Caco-2 (cell line): ENCODE data around the gene GDA. TPM values are rescaled to one million over a fixed set of nuclear protein-coding genes. Genes with fewer than 3 reads are reported as not detected.

ENCODE experiments used
- BruUV-seq: library from RNA; stranded (reverse); fragments of 400-500 nt; replicated peaks from 2 replicates; lab custom pipeline; 2021; lab: Mats Ljungman, UMichigan
- CTCF ChIA-PET: fragments of 300-600 bp; sonication (Branson Sonifier 250); formaldehyde crosslinking; loops from one replicate; lab custom pipeline; 2022; ENCODE audit warnings: antibody characterized with exemption; lab: Charles Lee
- POLR2A ChIA-PET: fragments of 300-600 bp; sonication (Branson Sonifier 250); formaldehyde crosslinking; loops from one replicate; lab custom pipeline; 2022; ENCODE audit warnings: antibody characterized with exemption; lab: Charles Lee
- DNase-seq, 2 experiments: peaks; one replicate each; pipeline versions ENCODE4 v3.0.0 to v3.0.0-alpha.2; 2020 to 2022
- H3K27me3 ChIP-seq: replicated peaks from 2 replicates; pipeline ENCODE4 v1.6.0; 2011; ENCODE audit warnings: low read length; ENCODE audit not compliant: control insufficient read depth, insufficient read depth
- H3K36me3 ChIP-seq: 2 replicates; pipeline ENCODE4 v1.5.1; 2011; ENCODE audit warnings: low read length; ENCODE audit not compliant: control insufficient read depth, insufficient read depth
- H3K4me1 ChIP-seq: fragments of 250-450 bp; sonication (Bioruptor Pico); 2 replicates; pipeline ENCODE4 v1.5.1; 2020; ENCODE audit warnings: mild to moderate bottlenecking
- H3K4me3 ChIP-seq: 2 replicates; pipeline ENCODE4 v1.5.1; 2011; ENCODE audit warnings: low read depth, mild to moderate bottlenecking, control low read depth, low read length
- H3K9me3 ChIP-seq: fragments of 250-450 bp; sonication (Bioruptor Pico); 2 replicates; pipeline ENCODE4 v1.5.1; 2020; ENCODE audit warnings: mild to moderate bottlenecking, moderate library complexity
- H3K27ac Mint-ChIP-seq: one replicate; pipeline ENCODE4 v1.8.0; 2022; ENCODE audit warnings: mixed read lengths; ENCODE audit not compliant: unreplicated experiment
- H3K27me3 Mint-ChIP-seq: one replicate; pipeline ENCODE4 v1.8.0; 2022; ENCODE audit warnings: mixed read lengths; ENCODE audit not compliant: insufficient read depth, unreplicated experiment
- H3K36me3 Mint-ChIP-seq: one replicate; pipeline ENCODE4 v1.8.0; 2022; ENCODE audit warnings: mild to moderate bottlenecking, mixed read lengths; ENCODE audit not compliant: insufficient read depth, unreplicated experiment
- H3K4me1 Mint-ChIP-seq: one replicate; pipeline ENCODE4 v1.8.0; 2022; ENCODE audit warnings: low read depth, mixed read lengths; ENCODE audit not compliant: unreplicated experiment
- H3K4me3 Mint-ChIP-seq: one replicate; pipeline ENCODE4 v1.8.0; 2022; ENCODE audit warnings: mild to moderate bottlenecking, moderate library complexity, mixed read lengths; ENCODE audit not compliant: unreplicated experiment
- H3K9me3 Mint-ChIP-seq: one replicate; pipeline ENCODE4 v1.8.0; 2022; ENCODE audit warnings: mixed read lengths; ENCODE audit not compliant: unreplicated experiment
- intact Hi-C: fragments of 100-400 bp; cut with micrococcal nuclease; formaldehyde crosslinking; loops from one replicate; pipeline ENCODE4 v1.10.0; 2022; ENCODE audit not compliant: unreplicated experiment
- total RNA-seq: library from RNA; stranded (reverse); gene quantifications from 2 replicates; pipeline ENCODE4 v1.2.3, GENCODE V29; 2022
- TF ChIP-seq, protein P1 (sequence below), 2 experiments: fragments of 200-600 bp in 1 of 2; IDR thresholded peaks; 1 replicate in 1 of 2; 2 replicates in 1 of 2; pipeline versions ENCODE4 v1.5.1 to v1.8.0; 2011 to 2022; ENCODE audit warnings: antibody characterized with exemption in 1 of 2, control low read depth in 1 of 2, inconsistent platforms in 1 of 2, low read depth in 1 of 2, low read length in 1 of 2, mild to moderate bottlenecking in 1 of 2, moderate library complexity in 1 of 2; ENCODE audit not compliant: insufficient read depth in 1 of 2, severe bottlenecking in 1 of 2, unreplicated experiment in 1 of 2

GDA gene
- total RNA-seq, 1 experiment from 2014 or later: 3.1 TPM

DNA sequence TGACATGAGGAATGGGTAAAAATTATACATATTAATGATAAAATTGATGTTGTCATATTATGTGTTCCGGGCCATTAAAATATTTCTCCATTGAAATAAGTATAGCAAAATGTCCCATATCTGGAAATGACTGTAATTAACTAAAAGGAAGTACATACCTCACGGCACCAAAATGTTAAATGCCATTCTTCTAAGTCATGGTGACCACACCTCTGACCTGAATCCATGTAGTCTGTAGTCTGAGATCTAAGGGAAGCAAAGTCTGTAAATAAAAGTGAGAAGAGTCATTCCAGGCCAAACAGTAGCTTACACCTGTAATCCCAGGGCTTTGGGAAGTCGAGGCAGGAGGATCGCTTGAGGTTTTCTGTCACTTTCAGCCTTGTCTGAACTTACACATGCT lies 8.7 kb upstream of the GDA start:
- peaks cover 6% of the 10 kb centered on the region for H3K36me3 Mint-ChIP-seq
- no peaks in the 10 kb centered on the region for H3K27me3 Mint-ChIP-seq
- DNase-seq: no peak
- Histone ChIP-seq H3K4me1 (no peaks in the 10 kb centered on the region), H3K4me3 (no peak overlapping the region), H3K9me3 (no peaks in the 10 kb centered on the region), H3K27me3 (no peaks in the 10 kb centered on the region), H3K36me3 (no peaks in the 10 kb centered on the region)
- no TSS peak for BruUV-seq
- peaks cover 6% of the 10 kb centered on the region for H3K4me1 Mint-ChIP-seq
- ChIA-PET POLR2A (interaction anchor here (0.8 kb wide), 1 partner anchor 11 kb away, joined by 3 read pairs; no protein-coding TSS in a partner anchor), CTCF (no interaction called here)
- no peak overlapping the region for H3K27ac Mint-ChIP-seq
- TF ChIP-seq, protein P1, sequence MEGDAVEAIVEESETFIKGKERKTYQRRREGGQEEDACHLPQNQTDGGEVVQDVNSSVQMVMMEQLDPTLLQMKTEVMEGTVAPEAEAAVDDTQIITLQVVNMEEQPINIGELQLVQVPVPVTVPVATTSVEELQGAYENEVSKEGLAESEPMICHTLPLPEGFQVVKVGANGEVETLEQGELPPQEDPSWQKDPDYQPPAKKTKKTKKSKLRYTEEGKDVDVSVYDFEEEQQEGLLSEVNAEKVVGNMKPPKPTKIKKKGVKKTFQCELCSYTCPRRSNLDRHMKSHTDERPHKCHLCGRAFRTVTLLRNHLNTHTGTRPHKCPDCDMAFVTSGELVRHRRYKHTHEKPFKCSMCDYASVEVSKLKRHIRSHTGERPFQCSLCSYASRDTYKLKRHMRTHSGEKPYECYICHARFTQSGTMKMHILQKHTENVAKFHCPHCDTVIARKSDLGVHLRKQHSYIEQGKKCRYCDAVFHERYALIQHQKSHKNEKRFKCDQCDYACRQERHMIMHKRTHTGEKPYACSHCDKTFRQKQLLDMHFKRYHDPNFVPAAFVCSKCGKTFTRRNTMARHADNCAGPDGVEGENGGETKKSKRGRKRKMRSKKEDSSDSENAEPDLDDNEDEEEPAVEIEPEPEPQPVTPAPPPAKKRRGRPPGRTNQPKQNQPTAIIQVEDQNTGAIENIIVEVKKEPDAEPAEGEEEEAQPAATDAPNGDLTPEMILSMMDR (IDR thresholded peaks at IDR 0.05; ENCODE audit: insufficient read depth in 1 of 2, low read depth in 1 of 2, low read length in 1 of 2, severe bottlenecking in 1 of 2, unreplicated experiment in 1 of 2): no peak
- no peaks in the 10 kb centered on the region for H3K9me3 Mint-ChIP-seq
- H3K4me3 Mint-ChIP-seq: no peak overlapping the region
- intact Hi-C loops: no loop called here

DNA sequence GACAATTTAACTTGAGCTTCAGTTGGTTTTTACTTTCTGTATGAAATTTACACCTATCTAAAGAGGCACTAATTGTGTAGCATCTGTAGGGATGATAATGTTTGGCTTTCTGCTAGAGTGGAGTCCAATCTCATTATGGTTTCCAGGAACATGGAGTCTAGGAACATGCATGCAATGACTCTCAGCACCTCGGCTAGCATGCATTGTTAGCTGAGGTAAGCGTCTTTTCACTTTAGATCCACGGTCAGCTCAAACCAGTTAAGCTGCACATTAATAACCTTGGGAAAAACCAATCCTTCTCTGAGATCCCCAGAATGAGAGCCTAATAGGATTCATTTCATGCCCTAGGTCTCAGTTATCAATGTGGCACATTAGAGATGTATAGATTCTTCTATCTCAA lies 7.8 kb upstream of the GDA start:
- no peak for DNase-seq
- H3K27me3 Mint-ChIP-seq: no peaks in the 10 kb centered on the region
- H3K4me1 Mint-ChIP-seq: peaks cover 6% of the 10 kb centered on the region
- ChIA-PET CTCF (no interaction called here), POLR2A (no interaction called here)
- Histone ChIP-seq H3K36me3 (no peaks in the 10 kb centered on the region), H3K4me1 (no peaks in the 10 kb centered on the region), H3K27me3 (no peaks in the 10 kb centered on the region), H3K9me3 (no peaks in the 10 kb centered on the region), H3K4me3 (no peak overlapping the region)
- H3K27ac Mint-ChIP-seq: no peak overlapping the region
- H3K4me3 Mint-ChIP-seq: no peak overlapping the region
- H3K36me3 Mint-ChIP-seq: peaks cover 6% of the 10 kb centered on the region
- TF ChIP-seq, protein P1 (IDR thresholded peaks at IDR 0.05; ENCODE audit: insufficient read depth in 1 of 2, low read depth in 1 of 2, low read length in 1 of 2, severe bottlenecking in 1 of 2, unreplicated experiment in 1 of 2): no peak
- no TSS peak for BruUV-seq
- intact Hi-C loops: no loop called here
- H3K9me3 Mint-ChIP-seq: no peaks in the 10 kb centered on the region

DNA sequence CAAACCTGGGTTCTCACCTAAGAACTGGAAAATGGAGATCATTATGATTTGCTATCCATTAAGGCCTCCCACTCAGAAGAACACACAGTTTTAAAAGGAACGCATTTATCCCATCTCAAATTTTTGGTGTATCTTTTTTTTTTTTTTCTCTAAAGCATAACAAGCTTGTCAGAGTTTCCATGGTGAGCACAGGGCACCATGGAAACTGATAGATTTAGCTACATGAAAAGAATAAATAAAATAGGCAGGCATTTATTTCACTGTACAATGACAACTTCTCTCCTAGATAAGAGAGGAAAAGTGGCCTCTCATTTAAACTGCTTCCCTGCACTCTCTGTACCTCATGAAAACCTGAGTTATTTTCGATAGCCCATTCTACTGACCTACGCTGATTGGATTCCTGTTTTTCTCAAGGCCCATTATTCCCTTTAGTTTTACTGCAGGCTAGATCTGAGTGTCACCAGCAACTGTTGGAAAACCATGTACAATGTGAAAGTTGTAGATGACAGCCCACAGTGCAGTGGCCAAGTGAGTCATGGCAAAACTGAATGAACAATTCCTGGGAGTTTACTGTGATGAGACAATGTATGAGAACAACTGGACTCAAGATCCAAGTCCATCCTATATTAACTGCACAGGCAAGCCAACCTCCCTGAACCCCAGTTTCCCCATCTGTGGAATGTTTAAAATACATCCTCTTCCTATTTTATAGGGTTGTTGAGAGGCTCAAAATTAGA lies 4.3 kb upstream of the GDA start:
- DNase-seq: no peak
- Mint-ChIP-seq H3K4me1 (peaks cover 6% of the 10 kb centered on the region), H3K36me3 (peaks cover 4% of the 10 kb centered on the region), H3K27ac (no peak overlapping the region), H3K4me3 (no peak overlapping the region), H3K27me3 (no peaks in the 10 kb centered on the region), H3K9me3 (no peaks in the 10 kb centered on the region)
- TF ChIP-seq, protein P1 (IDR thresholded peaks at IDR 0.05; ENCODE audit: insufficient read depth in 1 of 2, low read depth in 1 of 2, low read length in 1 of 2, severe bottlenecking in 1 of 2, unreplicated experiment in 1 of 2): no peak
- Histone ChIP-seq H3K4me1 (no peaks in the 10 kb centered on the region), H3K36me3 (no peaks in the 10 kb centered on the region), H3K9me3 (no peaks in the 10 kb centered on the region), H3K27me3 (no peaks in the 10 kb centered on the region), H3K4me3 (no peak overlapping the region)
- ChIA-PET CTCF (no interaction called here), POLR2A (no interaction called here)
- BruUV-seq: no TSS peak
- intact Hi-C loops: no loop called here
